Gastrocnemius medialis (tissue), 4 donors: ENCODE data around the gene MPPED1.

Source experiments
- CTCF ChIP-seq, 5 experiments: fragments of 450-650 bp in 3 of 5; fragments of 200-600 bp in 2 of 5; sonication (generic) in 2 of 5; IDR thresholded peaks in 4 of 5; conservative IDR thresholded peaks in 1 of 5; 1 replicate in 4 of 5; 2 replicates in 1 of 5; pipeline ENCODE4 v1.5.1; 2016 to 2019; ENCODE audit warnings: antibody characterized with exemption in 5 of 5, mild to moderate bottlenecking in 3 of 5, moderate library complexity in 3 of 5
- POLR2A ChIP-seq, 2 donors: fragments of 450-650 bp; IDR thresholded peaks; one replicate each; pipeline ENCODE4 v1.6.1; 2017; ENCODE audit warnings: antibody characterized with exemption in 2 of 2, mild to moderate bottlenecking in 2 of 2, moderate library complexity in 2 of 2

GRCh38 chr22:43424201-43424600, 12.4 kb downstream of the MPPED1 start:
- no peak for TF ChIP-seq CTCF (IDR thresholded peaks at IDR 0.05 in 4 of 5, conservative IDR thresholded peaks at IDR 0.05 in 1 of 5)
- TF ChIP-seq POLR2A (IDR thresholded peaks at IDR 0.05): no peak
